Activated T-helper 1 cell treated with Interleukin-2 at 50 U/mL for 16 hours (primary cell): ENCODE measurements around the gene UQCC3.
"Not testable (repeated sequence)": the region's sequence is repeated elsewhere in the genome, so short reads cannot be mapped to it uniquely, and the experiment has no call there.

Source experiments
- DNase-seq: peaks from one replicate; pipeline ENCODE4 v3.0.0-alpha.2; 2020; ENCODE audit warnings: low read depth

Gene UQCC3

GRCh38 chr11:62703921-62704320, 32.4 kb downstream of the UQCC3 start:
- DNase-seq = not testable (repeated sequence)

DNA sequence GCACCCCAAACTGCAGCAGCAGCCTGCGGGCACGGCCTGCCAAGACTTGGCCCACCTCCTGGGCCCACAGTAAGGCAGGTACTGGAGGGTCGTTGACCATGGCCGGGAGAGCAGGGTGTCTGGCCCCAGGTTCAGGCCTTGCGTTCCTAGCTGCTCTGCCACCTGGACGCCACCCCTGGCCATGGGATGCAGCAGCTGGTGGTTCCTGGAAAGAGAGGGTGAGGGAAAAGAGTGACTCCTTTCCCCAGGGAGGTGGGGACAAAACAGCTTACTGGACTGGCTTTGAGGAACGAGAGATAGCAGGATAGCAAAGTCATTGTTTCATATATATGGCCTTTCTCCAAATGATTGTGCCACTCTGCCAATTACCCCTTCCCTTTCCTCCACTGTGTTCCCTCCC, 33.9 kb downstream of the UQCC3 start:
- no peak for DNase-seq

DNA sequence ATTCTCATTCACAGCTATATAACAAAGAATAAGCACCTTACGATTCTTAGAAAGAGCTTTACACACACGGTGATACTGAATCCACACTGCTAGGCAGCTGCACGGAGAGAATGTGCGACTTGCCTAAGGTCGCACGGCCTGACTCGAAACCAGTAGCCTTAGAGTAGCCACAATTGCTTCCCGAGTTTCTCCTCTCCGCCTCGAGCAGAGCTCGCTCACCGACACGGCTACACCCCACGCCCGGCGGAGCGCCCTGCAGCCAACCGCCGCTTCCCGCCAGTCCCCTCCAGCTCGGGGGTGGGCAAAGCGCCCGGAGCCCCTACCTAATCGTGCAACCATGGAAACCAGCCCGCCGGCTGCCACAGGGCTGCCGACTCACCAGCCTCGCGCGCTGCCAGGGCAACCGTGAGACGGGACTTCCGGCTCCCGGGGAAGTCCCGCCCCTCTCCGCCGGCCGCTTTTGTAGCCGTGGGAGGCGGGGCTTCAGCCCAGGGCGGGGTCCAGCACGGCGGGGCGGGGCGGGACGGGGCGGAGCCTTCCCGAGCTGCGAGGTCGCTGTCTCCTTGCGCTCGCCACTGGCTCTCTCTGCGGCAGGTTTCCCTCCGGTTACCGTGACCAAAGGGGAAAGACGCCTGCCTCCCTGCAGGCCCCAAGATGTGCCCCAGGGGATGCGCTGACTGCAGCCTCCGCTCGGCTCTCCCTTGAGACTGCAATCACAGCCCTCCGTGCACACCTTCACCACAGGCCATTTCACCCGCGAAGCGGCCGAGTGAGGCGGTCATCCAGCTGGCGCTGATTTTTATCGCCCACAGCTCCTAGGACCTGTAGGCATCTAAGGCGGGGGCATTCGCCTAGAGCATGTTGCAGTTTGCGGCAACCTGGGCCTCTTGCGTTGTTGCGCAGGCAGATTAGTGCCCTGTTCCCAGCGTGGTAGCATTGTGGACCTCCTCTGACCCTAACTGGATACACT, 34.7 kb downstream of the UQCC3 start:
- DNase-seq = peak; percentile 92

GRCh38 chr11:62706850-62707247, 35.4 kb downstream of the UQCC3 start:
- no peak for DNase-seq

DNA sequence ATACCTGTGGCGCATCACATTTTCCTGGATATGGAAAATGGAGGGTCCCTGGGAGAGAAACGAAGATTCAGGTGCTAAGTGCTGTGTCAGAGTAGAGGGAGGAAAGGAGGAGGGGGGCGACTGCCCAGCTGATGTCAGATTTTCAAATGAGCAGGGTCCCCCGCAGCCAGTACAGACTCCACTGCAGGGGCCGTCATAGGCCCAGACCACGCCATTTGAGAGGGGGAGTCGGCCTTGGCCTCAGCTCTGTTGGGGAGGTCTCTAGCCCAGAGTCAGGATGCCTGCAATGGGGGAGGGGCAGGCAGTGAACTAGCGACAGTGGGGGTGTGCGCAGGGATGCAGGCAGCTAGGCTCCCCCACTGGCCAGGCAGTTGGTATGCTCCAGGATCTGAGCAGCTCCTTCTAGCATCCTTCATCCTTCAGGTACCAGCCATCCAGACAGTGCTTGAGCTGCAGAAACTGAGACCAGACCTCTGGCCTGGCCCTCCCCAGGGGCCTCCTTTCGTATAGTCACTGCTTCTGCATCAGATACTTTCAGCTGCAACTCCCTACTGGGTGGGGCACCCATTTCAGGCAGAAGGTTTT, 35.9 kb downstream of the UQCC3 start, which contains the start of the genes BSCL2 and GNG3:
TSS of gene BSCL2 (minus strand) at position 148 of the 585 bp plus-strand sequence. CDS start 229 bp downstream, outside the sequence.
TSS of gene GNG3 (plus strand) at position 400 of the 585 bp plus-strand sequence. CDS start 620 bp downstream, outside the sequence.
- DNase-seq = no peak

- DNase-seq = no peak
Observed at GRCh38 chr11:62708392-62708791, 36.9 kb downstream of the UQCC3 start.

DNA sequence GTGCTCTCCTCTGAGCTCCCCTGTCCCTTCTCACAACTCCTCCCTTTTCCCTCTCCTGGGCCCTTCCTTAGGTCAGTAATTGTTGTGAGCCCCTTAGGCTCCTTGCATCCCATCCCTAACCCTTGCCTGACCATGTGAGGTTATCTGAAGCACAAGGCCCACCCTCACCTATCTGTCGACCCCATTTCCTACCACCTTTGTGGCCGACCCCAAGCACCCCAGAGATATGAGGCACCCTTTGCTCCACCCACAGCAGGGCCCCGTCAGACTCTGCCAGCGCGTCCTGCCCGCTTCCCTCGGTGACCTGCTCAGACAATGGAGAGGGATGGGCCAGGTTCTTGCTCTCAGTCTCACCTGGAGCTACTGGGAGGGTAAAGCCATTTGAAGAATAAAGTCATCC, 37.3 kb downstream of the UQCC3 start:
- DNase-seq = peak; percentile 34

DNA sequence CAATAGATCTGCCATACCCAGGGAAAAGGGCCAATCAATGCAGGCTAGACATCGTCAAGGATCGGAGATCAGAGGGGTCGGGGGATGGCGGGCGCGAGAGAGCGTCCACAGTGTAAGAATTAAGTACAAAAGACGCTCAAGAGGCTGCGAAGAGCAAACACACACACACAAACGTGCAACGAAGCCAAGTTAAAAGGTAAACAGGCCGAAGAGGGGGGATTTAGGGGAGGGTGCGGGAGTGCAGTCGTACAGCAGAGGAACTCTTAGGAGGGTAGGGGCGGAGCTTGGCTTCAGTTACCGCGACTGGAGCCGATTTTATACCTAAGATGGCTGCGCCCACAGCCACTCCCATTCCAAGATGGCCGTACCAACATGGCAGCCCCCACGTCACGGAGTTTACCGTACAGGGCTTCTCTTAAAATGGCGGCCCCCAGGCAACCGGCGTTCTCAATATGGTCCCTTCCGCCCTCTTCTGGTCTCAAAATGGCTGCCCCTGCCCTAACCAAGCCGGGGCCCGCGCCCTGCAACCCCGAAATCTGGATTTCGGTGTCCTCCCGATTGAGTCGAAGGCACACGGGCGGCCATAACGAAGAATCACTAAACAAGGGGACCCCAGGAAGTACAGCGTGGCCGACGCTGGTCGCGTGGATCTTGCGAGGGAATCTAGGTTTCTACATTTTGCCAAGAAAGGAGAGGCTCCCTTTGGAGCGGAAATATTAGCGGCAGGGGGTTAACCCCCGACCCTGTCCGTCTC, 38.0 kb downstream of the UQCC3 start:
- peak; percentile 94 for DNase-seq

DNA sequence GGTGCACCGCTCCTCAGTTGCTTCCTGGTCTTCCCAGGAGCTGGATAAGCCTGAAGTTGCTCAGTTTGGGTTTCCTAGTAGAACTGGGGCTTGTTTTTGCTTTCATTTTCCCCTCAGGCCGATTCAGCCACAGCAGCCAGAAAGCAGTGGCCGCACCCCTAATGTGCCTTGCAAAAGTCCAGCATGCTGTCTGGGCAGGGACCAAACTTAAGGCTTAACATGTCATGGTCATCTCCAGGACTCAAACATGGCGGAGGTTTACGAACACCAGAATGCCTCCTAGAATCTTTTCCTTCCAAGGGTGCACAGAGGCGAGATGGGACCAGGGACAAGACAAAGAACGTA, 38.5 kb downstream of the UQCC3 start:
- DNase-seq = no peak

GRCh38 chr11:62712276-62712812, 40.9 kb downstream of the UQCC3 start:
- no peak for DNase-seq

GRCh38 chr11:62712861-62713260, 41.4 kb downstream of the UQCC3 start:
- DNase-seq = no peak

- no peak for DNase-seq
Observed at GRCh38 chr11:62713343-62713742, 41.9 kb downstream of the UQCC3 start.

GRCh38 chr11:62715150-62716130, 44.0 kb downstream of the UQCC3 start:
- no peak for DNase-seq

GRCh38 chr11:62716206-62716605, 44.7 kb downstream of the UQCC3 start:
- DNase-seq = no peak

DNA sequence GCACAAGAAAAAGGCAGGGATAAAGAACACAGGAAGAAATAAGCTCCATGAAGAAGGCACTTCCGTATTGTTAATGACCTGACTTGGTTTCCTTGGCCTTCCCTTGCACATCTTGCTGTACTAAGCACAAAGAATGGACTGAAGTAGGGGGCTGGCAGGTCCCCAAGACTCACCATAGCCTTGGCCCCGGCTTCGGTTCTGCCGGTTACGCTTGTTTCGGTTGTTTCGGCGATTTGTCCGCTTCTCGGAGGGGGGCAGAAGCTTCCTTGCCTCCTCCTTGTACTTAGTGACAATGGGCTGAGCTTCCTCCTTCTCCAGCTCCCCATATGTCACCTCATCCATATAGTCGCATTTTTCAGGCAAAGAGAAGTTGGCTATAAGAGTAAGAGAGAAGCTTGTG, 45.3 kb downstream of the UQCC3 start:
- no peak for DNase-seq

GRCh38 chr11:62719302-62719978, 48.0 kb downstream of the UQCC3 start:
- DNase-seq = no peak

- no peak for DNase-seq
Observed at GRCh38 chr11:62721994-62722393, 50.5 kb downstream of the UQCC3 start.
